Psoas muscle (tissue), 8 donors: ENCODE results near the gene PPP6R1. TPM values are rescaled to one million over a fixed set of nuclear protein-coding genes. Genes with fewer than 3 reads are reported as not detected.
A peak's percentile ranks its signal among the peaks of the same experiment; 100 is the strongest.

Experiments
- ATAC-seq, 4 donors: fragments of 200-7000 bp; cut with Tn5 transposase; one replicate each; pipeline ENCODE4 v1.9.1; 2020; ENCODE audit warnings: moderate library complexity in 3 of 4, mild to moderate bottlenecking in 2 of 4
- DNase-seq, 2 donors: peaks; one replicate each; pipeline ENCODE4 v3.0.0-alpha.2; 2020
- H3K27ac ChIP-seq: fragments of 200-600 bp; one replicate; pipeline ENCODE4 v1.8.0; 2022
- H3K27me3 ChIP-seq, 3 donors: fragments of 200-600 bp in 1 of 3; one replicate each; pipeline versions ENCODE4 v1.6.1 to v1.8.0; 2013 to 2022; ENCODE audit warnings: low read length in 2 of 3, mild to moderate bottlenecking in 2 of 3, moderate library complexity in 1 of 3; ENCODE audit not compliant: insufficient read depth in 3 of 3
- H3K36me3 ChIP-seq, 2 donors: fragments of 200-600 bp in 1 of 2; one replicate each; pipeline versions ENCODE4 v1.6.1 to v1.8.0; 2013 to 2022; ENCODE audit warnings: low read depth in 1 of 2, mild to moderate bottlenecking in 1 of 2, moderate library complexity in 1 of 2; ENCODE audit not compliant: insufficient read depth in 1 of 2
- H3K4me1 ChIP-seq: fragments of 200-600 bp; one replicate; pipeline ENCODE4 v1.8.0; 2022
- H3K4me3 ChIP-seq: fragments of 200-600 bp; one replicate; pipeline ENCODE4 v1.8.0; 2022; ENCODE audit warnings: mild to moderate bottlenecking
- H3K9me3 ChIP-seq: fragments of 200-600 bp; one replicate; pipeline ENCODE4 v1.8.0; 2022
- CTCF ChIP-seq: fragments of 200-600 bp; IDR thresholded peaks from one replicate; pipeline ENCODE4 v1.8.0; 2022; ENCODE audit warnings: antibody characterized with exemption
- WGBS, 3 donors: extraction: QIAGEN DNeasy Blood & Tissue Kit; methylation state at CpG; one replicate each; pipeline versions ENCODE4 v1.1.6 to v1.1.7; 2013; 5-methylcytosine and 5-hydroxymethylcytosine counted together
- intact Hi-C, 2 donors: fragments of 100-400 bp; cut with DNase I; formaldehyde crosslinking; loops; one replicate each; pipeline versions ENCODE4 v1.11.0 to v1.14.2; 2022
- long read RNA-seq, 2 donors: library from polyadenylated mRNA; unstranded; transcript quantifications; one replicate each; pipeline ENCODE4 v2.0.0, GENCODE V29; 2021
- polyA plus RNA-seq, 3 donors: library from polyadenylated mRNA; stranded (reverse); fragments of 200-250 nt; gene quantifications; one replicate each; pipeline ENCODE4 v1.2.3, GENCODE V29; 2013
- total RNA-seq, 4 donors: library from RNA; stranded (reverse); fragmentation: NEBNext Ultra II Directional in 2 of 4; extraction: Animal tissue kit (Norgen Biotek cat#: 25700) in 2 of 4; gene quantifications; one replicate each; pipeline versions ENCODE4 v1.2.1 to v1.2.4, GENCODE V29; 2021 to 2023
- donor health status: healthy with polysubstance abuse.
- donor health status: DM: no; HTN: no; CAD: no; lungs with moderate emphysema.
- donor health status: Bipolar disorder and iron deficiency.
- donor health status: healthy.
- donor health status: DM: yes; HTN: yes; CAD: no.
- donor health status: DM: no; HTN: no; CAD: no.
- donor health status: DM: no; HTN: no; CAD: no.
- donor health status: DM: yes; HTN: yes; CAD: no.

PPP6R1 gene
- 10 to 100 TPM; 38.1 to 51.8 (median 43.9) TPM for total RNA-seq
- 10 to 100 TPM; 27.9 to 72.3 (median 50.0) TPM for polyA plus RNA-seq
- long read RNA-seq, donor 1, transcript PPP6R1-201 (24 exons, 3,961 nt), result major isoform, 20 of 58 reads
- long read RNA-seq, donor 1, partial matches to known transcripts, result 27 of 58 reads
- long read RNA-seq, donor 1, other reads (novel, unspliced or antisense), result 7 of 58 reads
- long read RNA-seq, donor 2, transcript PPP6R1-201 (24 exons, 3,961 nt), result major isoform, 42 of 126 reads
- long read RNA-seq, donor 2, partial matches to known transcripts, result 25 of 126 reads
- long read RNA-seq, donor 2, other reads (novel, unspliced or antisense), result 55 of 126 reads

GRCh38 chr19:55258828-55259539, at the start of gene PPP6R1:
PPP6R1 (minus strand) TSS chr19:55259017; CDS start chr19:55247103, 11,914 bp downstream.
- intact Hi-C loops, result no loop called here
- 0% methylated on average over 61 to 76 of the region's 76 CpGs for whole genome bisulfite sequencing, 3 donors

GRCh38 chr19:55308281-55308680, 49.5 kb upstream of the PPP6R1 start:
- no peak for DNase-seq
- no peaks in the 10 kb centered on the region for H3K4me1 ChIP-seq
- no peak overlapping the region for H3K4me3 ChIP-seq
- no peak for TF ChIP-seq CTCF
- no peak overlapping the region for H3K27ac ChIP-seq
- intact Hi-C loops, result no loop called here
- 88 to 98% (median 89%) methylated on average over 11 of the region's 11 CpGs for WGBS, 3 donors
- H3K36me3 ChIP-seq, result no peaks in the 10 kb centered on the region
- ATAC-seq, result no peak
- no peaks in the 10 kb centered on the region for H3K9me3 ChIP-seq
- peaks cover 0 to 4% (median 0%) of the 10 kb centered on the region in 3 donors for H3K27me3 ChIP-seq

More at GRCh38 chr19:55258828-55259539, at the start of gene PPP6R1:
- DNase-seq, result peak; percentile 98 to 99
- peaks cover 45% of the 10 kb centered on the region for H3K4me1 ChIP-seq
- H3K36me3 ChIP-seq, result peaks cover 0 to 7% of the 10 kb centered on the region in 2 donors
- TF ChIP-seq CTCF, result no peak
- peak; percentile 95 to 96 (median 96) for ATAC-seq
- H3K9me3 ChIP-seq, result no peaks in the 10 kb centered on the region
- H3K27me3 ChIP-seq, result no peaks in the 10 kb centered on the region
- peak within 1 kb of the TSS; percentile 92 for H3K27ac ChIP-seq
- peak within 1 kb of the TSS; percentile 92 for H3K4me3 ChIP-seq

- Histone ChIP-seq H3K27ac (no peak overlapping the region), H3K9me3 (no peaks in the 10 kb centered on the region), H3K36me3 (no peaks in the 10 kb centered on the region), H3K4me3 (no peak overlapping the region), H3K27me3 (no peaks in the 10 kb centered on the region), H3K4me1 (no peaks in the 10 kb centered on the region)
- intact Hi-C loops, result no loop called here
- no peak for ATAC-seq
- DNase-seq, result no peak
- no peak for TF ChIP-seq CTCF
- 79 to 89% (median 88%) methylated on average over 3 of the region's 3 CpGs for WGBS, 3 donors
Observed at GRCh38 chr19:55306712-55307111, 47.9 kb upstream of the PPP6R1 start.

GRCh38 chr19:55305983-55306562, 47.3 kb upstream of the PPP6R1 start:
- DNase-seq, result peak in 1 of 2 donors; percentile 15
- Histone ChIP-seq H3K9me3 (no peaks in the 10 kb centered on the region), H3K36me3 (no peaks in the 10 kb centered on the region), H3K27me3 (no peaks in the 10 kb centered on the region), H3K4me1 (no peaks in the 10 kb centered on the region), H3K4me3 (no peak overlapping the region), H3K27ac (no peak overlapping the region)
- ATAC-seq, result no peak
- intact Hi-C loops, result no loop called here
- TF ChIP-seq CTCF, result no peak
- 88 to 95% (median 93%) methylated on average over 17 of the region's 17 CpGs for WGBS, 3 donors
